BLaER1 treated with 17β-estradiol and CSF1 and Interleukin-3, amounts not matched to agents 10 nM and 100 nM (cell line): Measurements from ENCODE around the gene ETV1.

Source experiments
- H3K27ac ChIP-seq, 11 experiments: shearing (Covaris generic); formaldehyde crosslinking; 2 replicates each; pipeline ENCODE4 v1.8.1; 2022
- H3K27me3 ChIP-seq, 11 experiments: shearing (Covaris generic); formaldehyde crosslinking; 2 replicates each; pipeline ENCODE4 v1.8.1; 2022
- H3K36me3 ChIP-seq, 11 experiments: shearing (Covaris generic); formaldehyde crosslinking; 2 replicates each; pipeline ENCODE4 v1.8.1; 2022
- H3K4me1 ChIP-seq, 10 experiments: shearing (Covaris generic); formaldehyde crosslinking; 2 replicates each; pipeline ENCODE4 v1.8.1; 2022
- H3K4me2 ChIP-seq, 11 experiments: shearing (Covaris generic); formaldehyde crosslinking; 2 replicates each; pipeline ENCODE4 v1.8.1; 2022
- H3K4me3 ChIP-seq, 10 experiments: shearing (Covaris generic); formaldehyde crosslinking; 2 replicates each; pipeline ENCODE4 v1.8.1; 2022
- H3K9ac ChIP-seq, 11 experiments: shearing (Covaris generic); formaldehyde crosslinking; 2 replicates each; pipeline ENCODE4 v1.8.1; 2022
- H3K9me3 ChIP-seq, 11 experiments: shearing (Covaris generic); formaldehyde crosslinking; replicated peaks in 1 of 11; 2 replicates each; pipeline ENCODE4 v1.8.1; 2022
- H4K20me1 ChIP-seq, 11 experiments: shearing (Covaris generic); formaldehyde crosslinking; 2 replicates each; pipeline ENCODE4 v1.8.1; 2022
- Cebpa-rat ChIP-seq, 11 experiments: shearing (Covaris generic); IDR thresholded peaks; 2 replicates each; pipeline ENCODE4 v1.8.1; 2022

ETV1 gene

DNA sequence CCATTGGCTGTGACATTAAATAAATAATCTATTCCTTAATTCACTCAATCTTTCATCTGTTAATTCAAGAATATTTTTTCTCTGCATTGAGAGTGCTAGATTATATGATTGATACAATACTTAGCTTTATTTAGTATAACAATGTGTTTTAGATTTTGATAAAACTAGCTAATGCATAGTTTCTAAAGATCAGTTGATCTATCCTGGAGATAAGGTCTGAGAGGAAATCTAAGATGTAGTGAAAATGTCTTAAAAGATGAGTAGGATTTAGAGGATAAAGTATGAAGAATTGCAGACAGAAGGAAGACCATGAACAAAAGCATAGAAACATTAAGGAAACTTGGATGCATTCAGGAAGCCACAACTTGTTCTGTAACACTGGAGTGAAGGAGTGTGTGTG, 110.3 kb downstream of the ETV1 start:
- no peak overlapping the region for H3K4me3 ChIP-seq
- no peak overlapping the region for H3K27ac ChIP-seq
- H4K20me1 ChIP-seq, result no peaks in the 10 kb centered on the region
- H3K36me3 ChIP-seq, result no peaks in the 10 kb centered on the region
- 0 out of 22 replicates have a peak, but pooled peaks cover 0 to 10% (median 0%) of the 10 kb centered on the region in 11 experiments for H3K9me3 ChIP-seq
- no peak for TF ChIP-seq Cebpa-rat (IDR thresholded peaks at IDR 0.05)
- peaks cover 0 to 13% (median 2%) of the 10 kb centered on the region in 10 experiments; a peak in 7 of 20 replicates for H3K4me1 ChIP-seq
- H3K9ac ChIP-seq, result no peak overlapping the region
- peaks cover 0 to 11% (median 0%) of the 10 kb centered on the region in 11 experiments; a peak in 1 of 22 replicates for H3K27me3 ChIP-seq
- no peak overlapping the region for H3K4me2 ChIP-seq

DNA sequence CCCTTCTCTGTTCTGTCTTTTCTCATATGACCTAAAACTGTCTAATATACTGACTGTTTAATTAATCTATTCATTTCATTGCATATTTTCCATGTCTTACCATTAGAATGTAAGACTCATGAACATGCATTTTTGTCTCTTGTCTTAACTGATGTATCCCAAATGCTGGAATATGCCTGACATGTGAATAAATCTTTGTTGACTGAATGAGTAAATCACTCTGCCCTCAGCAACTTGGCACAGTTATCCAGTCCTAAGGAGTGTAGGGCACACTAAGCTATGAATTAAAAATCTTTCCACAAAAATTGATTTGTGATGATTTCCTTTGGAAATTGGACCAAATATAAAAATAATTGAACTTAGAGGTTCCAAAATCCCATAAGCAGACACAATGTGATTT, 111.3 kb downstream of the ETV1 start:
- Histone ChIP-seq H3K9ac (no peak overlapping the region), H3K4me3 (no peak overlapping the region), H3K9me3 (peaks cover 0 to 10% (median 0%) of the 10 kb centered on the region in 11 experiments; a peak in 1 of 22 replicates), H3K4me1 (peaks cover 0 to 13% (median 2%) of the 10 kb centered on the region in 10 experiments; a peak in 7 of 20 replicates), H3K27ac (no peak overlapping the region), H4K20me1 (no peaks in the 10 kb centered on the region), H3K27me3 (peaks cover 0 to 11% (median 0%) of the 10 kb centered on the region in 11 experiments; a peak in 1 of 22 replicates), H3K36me3 (no peaks in the 10 kb centered on the region), H3K4me2 (no peak overlapping the region)
- no peak for TF ChIP-seq Cebpa-rat (IDR thresholded peaks at IDR 0.05)

DNA sequence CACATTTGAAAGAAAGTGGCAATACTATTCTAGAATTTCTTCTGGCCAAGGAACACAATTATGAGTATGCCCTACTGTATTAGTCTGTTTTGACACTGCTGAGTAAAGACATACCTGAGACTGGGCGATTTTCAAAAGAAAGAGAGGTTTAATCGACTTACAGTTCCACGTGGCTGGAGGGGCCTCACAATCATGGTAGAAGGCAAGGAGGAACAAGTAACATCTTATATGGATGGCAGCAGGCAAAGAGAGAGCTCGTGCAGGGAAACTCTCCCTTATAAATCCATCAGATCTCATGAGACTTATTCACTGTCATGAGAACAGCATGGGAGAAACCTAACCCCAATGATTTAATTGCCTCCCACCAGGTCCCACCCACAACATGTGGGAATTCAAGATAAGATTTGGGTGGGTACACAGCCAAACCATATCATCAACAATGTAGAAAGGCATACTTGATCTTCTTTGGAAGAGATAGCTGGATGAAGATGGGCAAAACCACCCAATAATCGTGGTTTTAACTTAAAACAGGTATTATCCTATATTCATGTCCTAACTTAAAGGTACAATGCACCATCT, 113.9 kb downstream of the ETV1 start:
- no peak overlapping the region for H3K4me3 ChIP-seq
- H3K4me2 ChIP-seq, result peak overlapping the region in 2 of 11 experiments; percentile 46 to 49; a peak in 3 of 22 replicates
- H3K9me3 ChIP-seq, result peaks cover 0 to 10% (median 0%) of the 10 kb centered on the region in 11 experiments; a peak in 2 of 22 replicates
- H3K9ac ChIP-seq, result no peak overlapping the region
- no peaks in the 10 kb centered on the region for H3K36me3 ChIP-seq
- H4K20me1 ChIP-seq, result no peaks in the 10 kb centered on the region
- no peak for TF ChIP-seq Cebpa-rat (IDR thresholded peaks at IDR 0.05)
- no peak overlapping the region for H3K27ac ChIP-seq
- H3K4me1 ChIP-seq, result peaks cover 0 to 13% (median 2%) of the 10 kb centered on the region in 10 experiments; a peak in 7 of 20 replicates
- peaks cover 0 to 12% (median 0%) of the 10 kb centered on the region in 11 experiments; a peak in 3 of 22 replicates for H3K27me3 ChIP-seq

DNA sequence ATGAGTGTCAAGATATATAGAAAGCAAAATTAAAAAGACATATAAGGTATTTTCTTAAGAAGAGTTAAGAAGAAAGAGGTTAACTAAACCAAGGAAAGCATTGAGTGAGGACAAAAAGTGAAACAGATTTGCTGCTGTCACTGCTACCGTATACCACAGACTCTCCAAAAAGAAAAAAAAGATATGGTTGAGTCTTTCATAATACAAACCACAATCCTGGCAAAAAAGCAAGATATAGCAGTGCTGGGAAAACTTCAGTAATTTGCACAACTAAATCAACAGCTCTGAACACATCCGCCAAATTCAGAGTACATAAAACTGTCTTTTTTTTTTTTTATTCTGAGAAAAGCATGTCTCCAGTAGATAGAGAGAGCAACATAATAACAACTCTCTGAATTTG, 114.7 kb downstream of the ETV1 start:
- no peak for TF ChIP-seq Cebpa-rat (IDR thresholded peaks at IDR 0.05)
- peaks cover 0 to 19% (median 0%) of the 10 kb centered on the region in 11 experiments; a peak in 3 of 22 replicates for H3K27me3 ChIP-seq
- H3K9me3 ChIP-seq, result peaks cover 0 to 10% (median 0%) of the 10 kb centered on the region in 11 experiments; a peak in 2 of 22 replicates
- no peak overlapping the region for H3K27ac ChIP-seq
- no peaks in the 10 kb centered on the region for H4K20me1 ChIP-seq
- H3K36me3 ChIP-seq, result no peaks in the 10 kb centered on the region
- H3K4me3 ChIP-seq, result no peak overlapping the region
- H3K9ac ChIP-seq, result no peak overlapping the region
- H3K4me1 ChIP-seq, result peaks cover 0 to 13% (median 2%) of the 10 kb centered on the region in 10 experiments; a peak in 7 of 20 replicates
- H3K4me2 ChIP-seq, result peak overlapping the region in 5 of 11 experiments; percentile 8 to 49 (median 42); a peak in 6 of 22 replicates

DNA sequence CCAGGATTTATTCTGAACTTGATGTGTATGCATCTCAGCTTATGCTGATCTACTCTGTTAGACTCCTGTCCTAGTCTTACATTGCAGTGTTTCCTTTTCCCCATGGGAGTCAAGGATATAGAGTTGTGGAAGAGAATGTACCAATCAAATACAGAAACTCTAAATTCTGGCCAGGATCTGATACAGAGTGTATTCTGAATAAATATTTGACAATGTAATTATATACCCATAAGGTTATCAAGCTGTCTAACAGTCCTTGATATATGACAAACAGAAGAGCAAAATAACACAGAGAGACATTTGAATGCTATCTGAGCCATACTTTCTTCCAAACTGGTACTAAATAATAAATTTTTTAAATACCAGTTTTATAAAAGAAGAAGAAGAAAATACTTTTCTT, 116.8 kb downstream of the ETV1 start:
- no peak overlapping the region for H3K4me2 ChIP-seq
- no peak for TF ChIP-seq Cebpa-rat (IDR thresholded peaks at IDR 0.05)
- H3K27me3 ChIP-seq, result peaks cover 0 to 33% (median 0%) of the 10 kb centered on the region in 11 experiments; a peak in 3 of 22 replicates
- H3K36me3 ChIP-seq, result no peaks in the 10 kb centered on the region
- no peaks in the 10 kb centered on the region; a peak in 1 of 22 replicates for H4K20me1 ChIP-seq
- peaks cover 0 to 13% (median 2%) of the 10 kb centered on the region in 10 experiments; a peak in 7 of 20 replicates for H3K4me1 ChIP-seq
- no peak overlapping the region for H3K27ac ChIP-seq
- peaks cover 0 to 10% (median 0%) of the 10 kb centered on the region in 11 experiments; a peak in 2 of 22 replicates for H3K9me3 ChIP-seq
- H3K9ac ChIP-seq, result no peak overlapping the region
- H3K4me3 ChIP-seq, result no peak overlapping the region

DNA sequence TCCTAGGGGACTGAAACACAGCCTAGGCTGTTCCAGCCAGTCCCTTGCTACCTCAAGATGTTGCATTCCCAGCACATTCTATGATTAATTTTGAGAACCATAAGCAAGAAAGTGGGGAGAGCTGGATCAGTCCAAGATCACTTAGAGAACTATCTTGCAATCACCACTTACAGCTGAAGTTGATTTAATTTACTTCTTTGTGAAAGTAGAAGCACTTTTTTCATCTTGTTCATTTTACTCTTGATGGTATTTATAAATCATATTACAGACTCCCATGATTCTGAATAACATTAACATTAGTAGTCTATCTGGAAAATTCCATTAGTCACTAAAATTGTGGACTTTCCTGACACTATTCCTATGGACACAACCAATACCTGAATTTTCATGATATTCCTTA, 118.5 kb downstream of the ETV1 start:
- no peaks in the 10 kb centered on the region; a peak in 1 of 22 replicates for H4K20me1 ChIP-seq
- no peak overlapping the region for H3K27ac ChIP-seq
- H3K9ac ChIP-seq, result no peak overlapping the region
- peaks cover 0 to 3% (median 0%) of the 10 kb centered on the region in 11 experiments; a peak in 2 of 22 replicates for H3K9me3 ChIP-seq
- TF ChIP-seq Cebpa-rat (IDR thresholded peaks at IDR 0.05), result no peak
- no peak overlapping the region for H3K4me3 ChIP-seq
- H3K4me2 ChIP-seq, result no peak overlapping the region
- peaks cover 0 to 13% (median 2%) of the 10 kb centered on the region in 10 experiments; a peak in 7 of 20 replicates for H3K4me1 ChIP-seq
- H3K36me3 ChIP-seq, result no peaks in the 10 kb centered on the region
- peaks cover 0 to 37% (median 0%) of the 10 kb centered on the region in 11 experiments; a peak in 3 of 22 replicates for H3K27me3 ChIP-seq

DNA sequence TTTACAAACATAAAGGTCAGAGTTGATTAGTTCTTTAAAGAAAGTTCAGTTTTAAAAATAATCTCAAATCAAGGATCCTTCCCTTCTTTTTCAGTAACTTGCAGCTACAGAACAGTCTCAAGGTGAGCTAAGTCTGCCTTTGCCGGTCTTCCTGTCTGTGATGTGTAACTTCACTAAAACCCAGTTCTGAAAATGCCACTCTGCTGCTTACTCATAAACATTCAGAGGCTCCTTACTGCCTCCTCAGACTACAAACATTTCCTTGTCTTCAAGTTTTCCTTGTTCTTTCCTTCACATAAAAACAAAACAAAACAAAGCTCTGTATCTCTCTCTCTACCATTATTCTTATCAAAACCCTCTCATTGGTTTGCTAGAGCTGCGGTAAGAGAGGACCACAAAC, 128.7 kb downstream of the ETV1 start:
- Histone ChIP-seq H4K20me1 (peaks cover 0 to 8% (median 0%) of the 10 kb centered on the region in 11 experiments; a peak in 1 of 22 replicates), H3K27ac (no peak overlapping the region), H3K4me1 (no peaks in the 10 kb centered on the region), H3K27me3 (peaks cover 0 to 97% (median 0%) of the 10 kb centered on the region in 11 experiments; a peak in 8 of 22 replicates), H3K9ac (no peak overlapping the region), H3K4me3 (no peak overlapping the region), H3K9me3 (no peaks in the 10 kb centered on the region), H3K4me2 (no peak overlapping the region), H3K36me3 (no peaks in the 10 kb centered on the region)
- TF ChIP-seq Cebpa-rat (IDR thresholded peaks at IDR 0.05), result no peak

DNA sequence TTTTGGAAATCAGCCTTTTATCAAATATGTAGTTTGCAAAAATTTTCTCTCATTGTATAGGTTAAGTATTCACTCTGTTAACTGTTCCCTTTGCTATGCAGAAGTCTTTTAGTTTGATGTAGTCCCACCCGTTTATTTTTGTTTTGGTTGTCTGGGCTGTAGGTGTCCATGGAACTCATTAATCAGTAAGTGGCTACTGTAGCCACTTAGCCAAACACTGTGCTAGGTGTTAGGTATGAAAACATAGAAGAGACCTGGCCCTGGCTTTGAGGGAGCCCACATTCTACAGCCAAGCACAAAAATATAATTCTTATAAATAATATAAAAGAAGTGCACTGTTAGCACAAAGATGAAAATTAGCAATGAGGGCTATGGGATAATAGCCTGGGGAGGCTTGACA, 133.5 kb downstream of the ETV1 start:
- Histone ChIP-seq H3K9ac (no peak overlapping the region), H3K4me2 (no peak overlapping the region), H3K36me3 (no peaks in the 10 kb centered on the region), H3K27me3 (peaks cover 0 to 100% (median 0%) of the 10 kb centered on the region in 11 experiments; a peak in 10 of 22 replicates), H3K27ac (no peak overlapping the region), H3K4me1 (peaks cover 0 to 8% (median under 1%) of the 10 kb centered on the region in 10 experiments; a peak in 11 of 20 replicates), H3K9me3 (no peaks in the 10 kb centered on the region), H3K4me3 (no peak overlapping the region), H4K20me1 (peaks cover 0 to 31% (median 0%) of the 10 kb centered on the region in 11 experiments; a peak in 2 of 22 replicates)
- no peak for TF ChIP-seq Cebpa-rat (IDR thresholded peaks at IDR 0.05)

DNA sequence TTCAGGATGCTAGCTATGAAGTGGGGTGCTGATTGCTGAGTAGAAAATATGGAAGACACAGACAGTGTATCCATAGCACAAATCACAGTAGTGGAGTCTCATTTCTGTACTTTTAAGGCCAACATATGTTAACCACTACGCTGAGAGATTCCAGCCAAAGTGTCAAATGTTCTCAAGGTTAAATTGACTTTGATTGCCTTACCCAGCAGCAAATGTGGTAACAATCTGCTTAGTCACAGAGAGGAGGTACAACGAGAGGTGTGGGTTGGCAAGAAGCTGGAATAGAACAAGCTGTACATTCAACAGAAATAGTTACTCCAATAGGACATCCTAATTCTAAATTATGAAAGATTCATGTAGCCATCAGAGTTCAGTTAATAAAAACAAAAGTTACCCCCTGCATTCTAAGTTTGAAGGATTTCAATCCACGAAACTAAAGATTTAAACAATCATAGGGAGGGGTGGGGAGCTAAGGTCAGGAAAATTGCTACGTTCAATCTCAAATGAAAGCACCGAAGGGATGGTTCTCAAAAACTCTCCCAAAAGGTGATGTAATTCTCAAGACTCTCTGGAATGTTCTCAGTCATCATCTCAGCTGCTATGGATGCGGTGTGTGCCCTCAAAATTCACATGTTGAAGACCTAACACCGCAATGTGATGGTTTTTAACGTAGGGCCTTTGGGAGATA, 137.0 kb downstream of the ETV1 start:
- H4K20me1 ChIP-seq, result peaks cover 0 to 29% (median 0%) of the 10 kb centered on the region in 11 experiments; a peak in 3 of 22 replicates
- H3K4me3 ChIP-seq, result no peak overlapping the region
- TF ChIP-seq Cebpa-rat (IDR thresholded peaks at IDR 0.05), result no peak
- H3K9ac ChIP-seq, result no peak overlapping the region
- no peaks in the 10 kb centered on the region for H3K9me3 ChIP-seq
- H3K4me2 ChIP-seq, result no peak overlapping the region
- H3K27ac ChIP-seq, result peak overlapping the region in 1 of 11 experiments; percentile 21; a peak in 1 of 22 replicates
- peaks cover 0 to 91% (median 0%) of the 10 kb centered on the region in 11 experiments; a peak in 10 of 22 replicates for H3K27me3 ChIP-seq
- peaks cover 17 to 28% (median 19%) of the 10 kb centered on the region in 10 experiments for H3K4me1 ChIP-seq
- no peaks in the 10 kb centered on the region for H3K36me3 ChIP-seq
